Osteoblast (primary cell): ENCODE data around the gene ADAMTSL1. TPM values are rescaled to one million over a fixed set of nuclear protein-coding genes. Genes with fewer than 3 reads are reported as not detected.

Experiments used
- DNase-seq: peaks from one replicate; pipeline ENCODE4 v3.0.0; 2011; ENCODE audit warnings: low spot score, mixed read lengths; ENCODE audit not compliant: insufficient read length; ENCODE audit errors: missing footprints
- H2AFZ ChIP-seq: 2 replicates; pipeline ENCODE4 v1.6.0; 2011; ENCODE audit warnings: mild to moderate bottlenecking, low read length
- H3K27ac ChIP-seq: 2 replicates; pipeline ENCODE4 v1.5.1; 2011; ENCODE audit warnings: mild to moderate bottlenecking, low read depth, low read length, moderate library complexity
- H3K27me3 ChIP-seq: 2 replicates; pipeline ENCODE4 v1.6.0; 2012; ENCODE audit warnings: mild to moderate bottlenecking, control low read depth, inconsistent platforms, low read length, moderate library complexity; ENCODE audit not compliant: insufficient read depth
- H3K36me3 ChIP-seq: 2 replicates; pipeline ENCODE4 v1.5.1; 2011; ENCODE audit warnings: mild to moderate bottlenecking, low read length, control low read depth, moderate library complexity; ENCODE audit not compliant: insufficient read depth
- H3K4me1 ChIP-seq: 2 replicates; pipeline ENCODE4 v1.5.1; 2011; ENCODE audit warnings: mild to moderate bottlenecking, low read length, control low read depth, moderate library complexity; ENCODE audit not compliant: insufficient read depth
- H3K4me2 ChIP-seq: 2 replicates; pipeline ENCODE4 v1.6.0; 2011; ENCODE audit warnings: mild to moderate bottlenecking, low read length; ENCODE audit not compliant: insufficient read depth
- H3K4me3 ChIP-seq: fragments of 200-600 bp; sonication (generic); 3 replicates; pipeline ENCODE4 v1.5.1; 2012; ENCODE audit warnings: mild to moderate bottlenecking, low read length, inconsistent platforms; ENCODE audit not compliant: insufficient read depth
- H3K79me2 ChIP-seq: 2 replicates; pipeline ENCODE4 v1.6.0; 2012; ENCODE audit warnings: mild to moderate bottlenecking, low read length, control low read depth, inconsistent platforms; ENCODE audit not compliant: insufficient read depth
- H3K9me3 ChIP-seq: 2 replicates; pipeline ENCODE4 v1.5.1; 2011; ENCODE audit warnings: low read depth, low read length, control low read depth
- H4K20me1 ChIP-seq: 2 replicates; pipeline ENCODE4 v1.6.0; 2012; ENCODE audit warnings: mild to moderate bottlenecking, low read length, control low read depth; ENCODE audit not compliant: insufficient read depth
- CTCF ChIP-seq: IDR thresholded peaks from 2 replicates; pipeline ENCODE4 v1.5.1; 2011; ENCODE audit warnings: mild to moderate bottlenecking, low read depth, low read length, moderate library complexity; ENCODE audit errors: extremely low read depth
- total RNA-seq: library from RNA; depleted of rRNA; stranded (reverse); fragments of >200 nt; gene quantifications from 2 replicates; pipeline ENCODE4 v1.2.3, GENCODE V29; 2012

The ADAMTSL1 gene
- total RNA-seq, 1 donor = 54.3 TPM

GRCh38 chr9:18456624-18457237 is 17.2 kb upstream of the ADAMTSL1 start:
- TF ChIP-seq CTCF = no peak
- no peak for DNase-seq
- no peaks in the 10 kb centered on the region for H3K79me2 ChIP-seq
- no peak overlapping the region for H2AFZ ChIP-seq
- H3K36me3 ChIP-seq = no peaks in the 10 kb centered on the region
- no peaks in the 10 kb centered on the region for H4K20me1 ChIP-seq
- H3K27ac ChIP-seq = no peak overlapping the region
- H3K4me2 ChIP-seq = no peak overlapping the region
- no peaks in the 10 kb centered on the region for H3K9me3 ChIP-seq
- no peak overlapping the region for H3K4me3 ChIP-seq
- H3K4me1 ChIP-seq = peaks cover 13% of the 10 kb centered on the region
- no peaks in the 10 kb centered on the region for H3K27me3 ChIP-seq

- Histone ChIP-seq H3K4me1 (peaks cover 13% of the 10 kb centered on the region), H3K27me3 (no peaks in the 10 kb centered on the region), H3K27ac (no peak overlapping the region), H3K4me3 (no peak overlapping the region), H3K4me2 (no peak overlapping the region), H2AFZ (no peak overlapping the region), H4K20me1 (no peaks in the 10 kb centered on the region), H3K9me3 (no peaks in the 10 kb centered on the region), H3K36me3 (no peaks in the 10 kb centered on the region), H3K79me2 (no peaks in the 10 kb centered on the region)
- no peak for DNase-seq
- TF ChIP-seq CTCF = no peak
Measured at GRCh38 chr9:18457510-18457909, 16.4 kb upstream of the ADAMTSL1 start.

- H2AFZ ChIP-seq = peak overlapping the region; percentile 47
- H3K27ac ChIP-seq = peak overlapping the region; percentile 57
- no peaks in the 10 kb centered on the region for H3K9me3 ChIP-seq
- no peaks in the 10 kb centered on the region for H3K79me2 ChIP-seq
- peak overlapping the region; percentile 62 for H3K4me2 ChIP-seq
- DNase-seq = no peak
- peaks cover 13% of the 10 kb centered on the region for H3K4me1 ChIP-seq
- TF ChIP-seq CTCF = no peak
- no peaks in the 10 kb centered on the region for H3K36me3 ChIP-seq
- H4K20me1 ChIP-seq = no peaks in the 10 kb centered on the region
- H3K27me3 ChIP-seq = no peaks in the 10 kb centered on the region
- no peak overlapping the region for H3K4me3 ChIP-seq
Measured at GRCh38 chr9:18459962-18460584, 13.9 kb upstream of the ADAMTSL1 start.

DNA sequence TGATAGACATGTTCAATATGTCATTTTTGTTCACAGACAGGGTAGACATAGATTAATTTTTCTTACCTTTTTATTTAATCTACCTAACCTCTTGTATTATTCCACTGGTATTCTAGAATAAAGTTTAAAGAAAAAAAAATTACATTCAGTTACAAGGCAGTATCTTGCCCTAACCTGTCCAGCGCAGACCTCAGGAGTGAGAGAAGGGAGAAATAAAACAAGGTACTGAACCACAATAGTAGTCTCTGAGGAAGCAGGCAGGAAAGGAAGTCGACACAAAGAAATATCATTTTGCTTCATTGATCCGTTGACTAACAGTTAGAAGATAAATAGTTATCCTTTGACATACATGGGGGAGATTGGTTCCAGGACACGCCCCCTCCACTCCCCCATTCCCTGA is 12.5 kb upstream of the ADAMTSL1 start:
- Histone ChIP-seq H3K79me2 (no peaks in the 10 kb centered on the region), H3K9me3 (no peaks in the 10 kb centered on the region), H3K36me3 (no peaks in the 10 kb centered on the region), H4K20me1 (no peaks in the 10 kb centered on the region), H3K4me3 (no peak overlapping the region), H3K27ac (no peak overlapping the region), H3K4me2 (no peak overlapping the region), H2AFZ (no peak overlapping the region), H3K27me3 (no peaks in the 10 kb centered on the region), H3K4me1 (peaks cover 13% of the 10 kb centered on the region)
- no peak for TF ChIP-seq CTCF
- DNase-seq = no peak
